Renal cortex interstitium (tissue), 15 donors: ENCODE data around the gene GNA14. TPM values are rescaled to one million over a fixed set of nuclear protein-coding genes. Genes with fewer than 3 reads are reported as not detected.
A peak's percentile ranks its signal among the peaks of the same experiment; 100 is the strongest.
"Not testable (repeated sequence)": the region's sequence is repeated elsewhere in the genome, so short reads cannot be mapped to it uniquely, and the experiment has no call there.

Experiments
- DNase-seq, 11 donors: peaks; one replicate each; pipeline ENCODE4 v3.0.0-alpha.2; 2013; ENCODE audit warnings: low read depth in 9 of 11, low spot score in 4 of 11; ENCODE audit errors: extremely low read depth in 1 of 11
- long read RNA-seq, 16 experiments: transcript quantifications; one replicate each; lab custom pipeline, GENCODE V29; 2026
- polyA plus RNA-seq, 3 donors: library from polyadenylated mRNA; unstranded; fragments of 120-200 nt; gene quantifications; one replicate each; pipeline ENCODE4 v1.2.1, GENCODE V29; 2013; ENCODE audit not compliant: insufficient read length in 3 of 3

The GNA14 gene
- polyA plus RNA-seq = 10 to 100 TPM; 12.9 to 18.1 (median 13.7) TPM
- long read RNA-seq, donor 1, partial matches to known transcripts = 0 of 1 reads
- long read RNA-seq, donor 1, other reads (novel, unspliced or antisense) = 0 of 1 reads
- long read RNA-seq, donor 2 = 0 reads
- long read RNA-seq, donor 3, partial matches to known transcripts = 0 of 3 reads
- long read RNA-seq, donor 3, other reads (novel, unspliced or antisense) = 0 of 3 reads
- long read RNA-seq, donor 4 = 0 reads
- long read RNA-seq, donor 5 = 0 reads
- long read RNA-seq, donor 6, transcript GNA14-201 (7 exons, 2,482 nt) = major isoform, 5 of 6 reads
- long read RNA-seq, donor 6, partial matches to known transcripts = 0 of 6 reads
- long read RNA-seq, donor 6, other reads (novel, unspliced or antisense) = 0 of 6 reads
- long read RNA-seq, donor 7, partial matches to known transcripts = 0 of 2 reads
- long read RNA-seq, donor 7, other reads (novel, unspliced or antisense) = 0 of 2 reads
- long read RNA-seq, donor 8, partial matches to known transcripts = 0 of 2 reads
- long read RNA-seq, donor 8, other reads (novel, unspliced or antisense) = 0 of 2 reads
- long read RNA-seq, donor 9, partial matches to known transcripts = 0 of 4 reads
- long read RNA-seq, donor 9, other reads (novel, unspliced or antisense) = 0 of 4 reads
- long read RNA-seq, donor 10, partial matches to known transcripts = 0 of 2 reads
- long read RNA-seq, donor 10, other reads (novel, unspliced or antisense) = 0 of 2 reads
- long read RNA-seq, donor 11 = 0 reads
- long read RNA-seq, donor 12, partial matches to known transcripts = 0 of 1 reads
- long read RNA-seq, donor 12, other reads (novel, unspliced or antisense) = 0 of 1 reads
- long read RNA-seq, donor 13 = 0 reads
- long read RNA-seq, donor 14, partial matches to known transcripts = 0 of 3 reads
- long read RNA-seq, donor 14, other reads (novel, unspliced or antisense) = 0 of 3 reads
- long read RNA-seq, donor 15, partial matches to known transcripts = 0 of 1 reads
- long read RNA-seq, donor 15, other reads (novel, unspliced or antisense) = 0 of 1 reads
- long read RNA-seq, donor 16, transcript GNA14-201 (7 exons, 2,482 nt) = major isoform, 7 of 7 reads
- long read RNA-seq, donor 16, partial matches to known transcripts = 0 of 7 reads
- long read RNA-seq, donor 16, other reads (novel, unspliced or antisense) = 0 of 7 reads

DNA sequence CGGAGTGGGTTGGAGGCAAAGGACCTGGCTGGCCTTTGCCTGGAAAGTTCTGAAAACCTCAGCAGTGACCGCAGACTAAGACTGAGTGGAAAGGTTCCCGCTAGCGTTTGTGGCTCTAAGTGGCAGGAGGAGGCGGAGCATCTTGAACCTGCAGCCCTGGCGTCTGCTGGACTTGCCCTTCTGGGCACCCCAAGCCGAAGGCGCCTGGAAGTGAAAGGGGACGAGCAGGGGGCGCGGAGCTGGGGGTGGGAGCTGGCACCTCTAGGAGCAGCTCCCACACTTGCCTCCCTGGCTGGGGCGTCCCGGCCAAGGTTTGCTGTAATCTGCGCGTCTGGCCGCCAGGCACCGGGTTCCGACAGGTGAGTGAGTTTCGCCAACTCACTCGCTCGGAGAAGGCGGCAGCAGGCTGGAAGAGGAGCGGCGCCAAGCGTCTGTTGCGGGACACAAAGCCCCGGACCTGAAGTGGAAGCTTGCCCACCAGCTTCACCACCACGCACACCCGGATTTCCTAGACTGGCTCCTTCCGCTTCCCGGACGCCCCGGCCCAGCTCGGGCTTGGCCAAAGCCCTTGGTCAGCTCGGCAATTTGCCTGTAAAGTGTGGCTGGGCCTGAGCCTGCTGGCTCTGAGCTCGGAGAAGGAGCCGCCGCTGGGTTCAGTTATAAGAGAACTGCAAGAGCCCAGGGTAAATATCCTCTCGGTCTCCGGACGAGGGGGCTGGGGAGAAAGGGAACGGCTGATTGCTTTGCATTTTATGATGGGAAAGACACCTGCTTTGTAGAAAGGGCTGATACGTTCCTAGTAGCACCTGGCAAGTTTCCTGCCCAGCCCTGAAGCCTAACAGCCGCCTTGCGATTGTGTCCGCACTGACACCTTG, at the start of gene GNA14:
GNA14 (minus strand) TSS at position 89 of the 875 bp plus-strand sequence. CDS start 529 bp downstream, outside the sequence.
- DNase-seq = peak in 2 of 11 donors; percentile 24 to 26

- DNase-seq = no peak
Measured at GRCh38 chr9:77697238-77697984, 49.3 kb upstream of the GNA14 start.

DNA sequence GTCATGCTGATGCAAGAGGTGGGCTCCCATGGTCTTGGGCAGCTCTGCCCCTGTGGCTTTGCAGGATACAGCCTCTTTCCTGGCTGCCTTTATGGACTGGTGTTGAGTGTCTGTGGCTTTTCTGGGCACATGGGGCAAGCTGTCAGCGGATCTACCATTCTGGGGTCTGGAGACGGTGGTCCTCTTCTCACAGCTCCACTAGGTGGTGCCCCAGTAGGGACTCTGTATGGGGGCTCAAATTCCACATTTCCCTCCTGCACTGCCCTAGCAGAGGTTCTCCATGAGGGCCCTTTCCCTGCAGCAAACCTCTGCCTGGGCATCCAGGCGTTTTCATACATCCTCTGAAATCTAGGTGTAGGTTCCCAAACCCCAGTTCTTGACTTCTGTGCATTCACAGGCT, 42.6 kb upstream of the GNA14 start:
- not testable (repeated sequence) for DNase-seq

DNA sequence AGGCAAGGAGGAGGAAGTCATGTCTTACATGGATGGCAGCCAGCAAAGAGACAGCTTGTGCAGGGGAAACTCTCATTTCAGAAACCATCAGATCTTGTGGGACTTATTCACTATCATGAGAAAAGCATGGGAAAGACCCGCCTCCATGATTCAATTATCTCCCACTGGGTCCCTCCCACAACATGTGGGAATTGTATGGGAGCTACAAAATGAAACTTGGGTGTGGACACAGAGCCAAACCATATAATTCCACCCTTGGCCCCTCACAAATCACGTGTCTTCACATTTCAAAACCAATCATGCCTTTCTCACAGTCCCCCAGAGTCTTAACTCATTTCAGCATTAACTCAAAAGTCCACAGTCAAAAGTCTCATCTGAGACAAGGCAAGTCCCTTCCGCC, 42.0 kb upstream of the GNA14 start:
- not testable (repeated sequence) for DNase-seq

GRCh38 chr9:77687737-77688136, 39.6 kb upstream of the GNA14 start:
- DNase-seq = not testable (repeated sequence)

GRCh38 chr9:77680581-77680980, 32.5 kb upstream of the GNA14 start:
- DNase-seq = no peak

DNA sequence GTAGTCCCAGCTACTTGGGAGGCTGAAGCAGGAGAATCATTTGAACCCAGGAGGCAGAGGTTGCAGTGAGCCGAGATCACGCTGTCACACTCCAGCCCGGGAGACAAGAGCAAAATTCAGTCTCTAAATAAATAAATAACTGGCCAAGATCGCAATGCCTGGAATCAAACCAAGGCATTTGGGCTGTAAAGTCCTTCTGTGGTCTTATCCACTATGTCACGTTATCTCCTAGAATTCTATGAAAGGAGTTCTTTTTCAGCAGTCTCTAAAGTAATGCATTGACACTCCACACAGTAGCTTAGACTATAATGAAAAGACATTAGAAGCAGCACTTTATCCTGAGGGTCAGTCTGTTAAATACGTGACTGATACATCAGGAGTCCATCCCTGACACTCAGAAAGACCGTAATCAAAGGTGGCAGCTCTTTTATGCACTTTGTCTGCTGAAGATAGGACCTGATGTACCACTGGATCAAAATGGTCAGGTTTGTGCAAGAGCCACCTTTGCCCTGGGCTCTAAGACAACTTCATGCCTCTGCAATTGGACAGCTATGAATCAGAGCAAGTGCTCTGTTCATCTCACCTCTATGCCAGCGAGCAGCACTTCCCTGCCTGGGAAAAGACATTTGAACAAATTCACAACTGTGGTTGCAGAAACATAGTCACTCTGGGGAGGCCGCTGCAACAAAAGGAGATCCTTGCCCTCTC, 31.7 kb upstream of the GNA14 start:
- no peak for DNase-seq

- no peak for DNase-seq
Measured at GRCh38 chr9:77679088-77679487, 31.0 kb upstream of the GNA14 start.

- peak in 3 of 11 donors; percentile 44 to 62 (median 47) for DNase-seq
Measured at GRCh38 chr9:77677957-77678535, 29.9 kb upstream of the GNA14 start.

DNA sequence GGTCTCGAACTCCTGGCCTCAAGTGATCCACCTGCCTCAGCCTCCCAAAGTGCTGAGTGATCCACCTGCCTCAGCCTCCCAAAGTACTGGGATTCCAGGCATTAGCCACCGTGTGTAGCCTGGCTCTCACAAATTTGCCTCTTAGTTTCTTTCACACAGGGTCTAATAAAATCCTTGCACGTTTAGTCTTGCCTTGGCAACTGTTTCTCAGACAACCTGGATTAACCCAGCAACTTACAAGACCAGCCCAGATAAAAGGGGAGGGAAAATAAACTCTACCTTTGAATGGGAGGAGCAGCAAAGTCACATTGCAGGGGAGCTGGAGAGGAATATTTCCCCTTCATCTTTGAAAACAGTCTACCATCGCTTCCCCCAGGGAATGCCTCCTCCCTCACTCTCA, 29.3 kb upstream of the GNA14 start:
- DNase-seq = no peak

GRCh38 chr9:77673941-77674791, 26.0 kb upstream of the GNA14 start:
- DNase-seq = peak in 3 of 11 donors; percentile 42 to 54 (median 50)

GRCh38 chr9:77672183-77672582, 24.1 kb upstream of the GNA14 start:
- no peak for DNase-seq

DNA sequence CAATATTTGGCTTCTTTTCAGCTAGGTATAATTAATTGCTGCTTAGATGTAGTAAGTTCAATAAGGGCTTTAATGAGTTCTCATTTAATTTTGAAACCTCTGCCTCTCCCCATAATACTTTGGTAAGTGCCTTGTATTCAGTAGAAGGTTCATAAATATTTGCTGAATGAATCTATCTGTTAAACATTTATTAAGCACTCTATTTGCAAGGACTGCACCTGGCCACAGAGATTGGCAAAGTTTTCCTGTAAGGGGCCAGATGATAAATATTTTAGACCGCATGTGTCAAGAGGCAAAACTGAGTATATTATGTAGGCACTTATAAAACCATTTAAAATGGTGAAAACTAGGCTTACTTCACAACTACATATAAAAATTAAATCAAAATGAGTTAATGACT, 19.0 kb upstream of the GNA14 start:
- no peak for DNase-seq

GRCh38 chr9:77663754-77664153, 15.6 kb upstream of the GNA14 start:
- DNase-seq = peak in 3 of 11 donors; percentile 28 to 62 (median 42)

DNA sequence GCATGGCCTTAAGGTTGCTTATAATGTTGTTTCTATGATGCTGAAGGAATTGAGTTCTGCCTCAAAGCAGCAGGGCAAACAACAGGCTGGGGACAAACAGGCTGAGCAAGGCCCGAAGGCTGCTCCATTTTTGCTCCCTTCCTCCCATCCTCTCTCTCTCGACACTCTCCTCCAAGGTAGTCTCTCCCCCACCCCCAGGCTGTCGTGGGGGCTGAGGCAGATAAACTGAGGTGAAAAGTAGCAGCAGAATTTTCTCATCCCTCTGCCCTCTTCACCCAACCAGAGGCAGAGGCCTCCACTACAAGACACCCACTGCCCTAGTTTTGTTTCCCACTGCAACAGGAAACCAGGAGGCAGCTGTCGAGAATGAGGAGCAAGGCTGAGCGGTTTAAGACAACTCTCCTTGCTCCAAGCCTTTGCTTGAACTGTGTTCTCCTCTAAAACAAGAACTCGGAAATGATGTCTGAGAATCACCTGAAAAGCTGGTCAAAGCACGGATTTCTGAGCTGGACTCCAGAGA, 13.5 kb upstream of the GNA14 start:
- no peak for DNase-seq

DNA sequence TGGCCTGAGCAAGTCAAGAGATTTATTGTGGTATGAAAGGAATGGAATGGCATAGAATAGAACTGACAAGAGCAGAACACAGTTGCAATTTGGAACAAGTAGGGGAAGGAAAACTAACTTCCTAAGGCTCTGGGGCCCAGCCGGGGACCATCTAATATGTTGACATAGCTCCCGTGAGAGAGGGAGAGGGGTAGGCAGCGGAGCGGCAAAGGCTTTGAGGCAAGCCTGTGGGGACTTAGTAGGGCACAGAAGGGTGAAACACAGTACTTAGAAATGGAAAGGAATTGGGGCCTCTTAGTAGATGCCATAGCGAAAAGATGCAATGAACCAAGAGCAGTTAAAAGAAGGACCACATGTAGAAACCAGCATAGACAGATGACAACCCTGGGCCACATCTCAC, 11.8 kb upstream of the GNA14 start:
- DNase-seq = no peak
